NK-92 (cell line): ENCODE data around the gene TMPRSS9.
"Not testable (repeated sequence)": the region's sequence is repeated elsewhere in the genome, so short reads cannot be mapped to it uniquely, and the experiment has no call there.

Experiments
- DNase-seq: peaks from one replicate; lab custom pipeline; 2025; ENCODE audit not compliant: unreplicated experiment; lab: John Stamatoyannopoulos, UW

Gene TMPRSS9

GRCh38 chr19:2341244-2341751 lies 18.8 kb upstream of the TMPRSS9 start:
- DNase-seq = no peak

GRCh38 chr19:2341982-2342381 lies 18.1 kb upstream of the TMPRSS9 start:
- no peak for DNase-seq

- no peak for DNase-seq
These were observed 17.3 kb upstream of the TMPRSS9 start for GRCh38 chr19:2342656-2343288.

- DNase-seq = no peak
These were observed 16.6 kb upstream of the TMPRSS9 start for GRCh38 chr19:2343289-2343982.

GRCh38 chr19:2344381-2344870 lies 15.6 kb upstream of the TMPRSS9 start:
- DNase-seq = no peak

- DNase-seq = no peak
These were observed 15.0 kb upstream of the TMPRSS9 start for GRCh38 chr19:2345076-2345475.

GRCh38 chr19:2345794-2346663 lies 14.0 kb upstream of the TMPRSS9 start:
- DNase-seq = no peak

GRCh38 chr19:2349818-2350217 lies 10.2 kb upstream of the TMPRSS9 start:
- DNase-seq = not testable (repeated sequence)

GRCh38 chr19:2350656-2351055 lies 9.4 kb upstream of the TMPRSS9 start:
- no peak for DNase-seq

- DNase-seq = no peak
These were observed 8.5 kb upstream of the TMPRSS9 start for GRCh38 chr19:2351591-2351990.

- DNase-seq = no peak
These were observed 7.9 kb upstream of the TMPRSS9 start for GRCh38 chr19:2352121-2352520.

GRCh38 chr19:2353159-2353886 lies 6.7 kb upstream of the TMPRSS9 start:
- DNase-seq = no peak

- DNase-seq = no peak
These were observed 6.0 kb upstream of the TMPRSS9 start for GRCh38 chr19:2353887-2354592.

GRCh38 chr19:2354670-2355069 lies 5.4 kb upstream of the TMPRSS9 start:
- DNase-seq = no peak

- no peak for DNase-seq
These were observed 4.7 kb upstream of the TMPRSS9 start for GRCh38 chr19:2355168-2356035.

GRCh38 chr19:2356036-2356646 lies 3.9 kb upstream of the TMPRSS9 start:
- DNase-seq = no peak

GRCh38 chr19:2357279-2358206 lies 2.5 kb upstream of the TMPRSS9 start:
- no peak for DNase-seq
